ENCODE measurements around the gene CHTF18.

- TF ChIP-seq, protein P1, sequence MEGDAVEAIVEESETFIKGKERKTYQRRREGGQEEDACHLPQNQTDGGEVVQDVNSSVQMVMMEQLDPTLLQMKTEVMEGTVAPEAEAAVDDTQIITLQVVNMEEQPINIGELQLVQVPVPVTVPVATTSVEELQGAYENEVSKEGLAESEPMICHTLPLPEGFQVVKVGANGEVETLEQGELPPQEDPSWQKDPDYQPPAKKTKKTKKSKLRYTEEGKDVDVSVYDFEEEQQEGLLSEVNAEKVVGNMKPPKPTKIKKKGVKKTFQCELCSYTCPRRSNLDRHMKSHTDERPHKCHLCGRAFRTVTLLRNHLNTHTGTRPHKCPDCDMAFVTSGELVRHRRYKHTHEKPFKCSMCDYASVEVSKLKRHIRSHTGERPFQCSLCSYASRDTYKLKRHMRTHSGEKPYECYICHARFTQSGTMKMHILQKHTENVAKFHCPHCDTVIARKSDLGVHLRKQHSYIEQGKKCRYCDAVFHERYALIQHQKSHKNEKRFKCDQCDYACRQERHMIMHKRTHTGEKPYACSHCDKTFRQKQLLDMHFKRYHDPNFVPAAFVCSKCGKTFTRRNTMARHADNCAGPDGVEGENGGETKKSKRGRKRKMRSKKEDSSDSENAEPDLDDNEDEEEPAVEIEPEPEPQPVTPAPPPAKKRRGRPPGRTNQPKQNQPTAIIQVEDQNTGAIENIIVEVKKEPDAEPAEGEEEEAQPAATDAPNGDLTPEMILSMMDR (IDR thresholded peaks at IDR 0.05) = no peak
- TF ChIP-seq POLR2A (IDR thresholded peaks at IDR 0.05) (no peak), EP300 (IDR thresholded peaks at IDR 0.05) (no peak)
These were observed 35.8 kb downstream of the CHTF18 start for GRCh38 chr16:824194-824593.
